Activated CD8-positive, alpha-beta memory T cell treated with anti-CD3 and anti-CD28 coated beads for 48 hours (primary cell): ENCODE measurements around the gene CAPN12.

Experiments
- DNase-seq, 3 experiments: peaks; one replicate each; pipeline ENCODE4 v3.0.0-alpha.2; 2020; ENCODE audit warnings: low read depth in 2 of 3, low spot score in 2 of 3

CAPN12 gene

DNA sequence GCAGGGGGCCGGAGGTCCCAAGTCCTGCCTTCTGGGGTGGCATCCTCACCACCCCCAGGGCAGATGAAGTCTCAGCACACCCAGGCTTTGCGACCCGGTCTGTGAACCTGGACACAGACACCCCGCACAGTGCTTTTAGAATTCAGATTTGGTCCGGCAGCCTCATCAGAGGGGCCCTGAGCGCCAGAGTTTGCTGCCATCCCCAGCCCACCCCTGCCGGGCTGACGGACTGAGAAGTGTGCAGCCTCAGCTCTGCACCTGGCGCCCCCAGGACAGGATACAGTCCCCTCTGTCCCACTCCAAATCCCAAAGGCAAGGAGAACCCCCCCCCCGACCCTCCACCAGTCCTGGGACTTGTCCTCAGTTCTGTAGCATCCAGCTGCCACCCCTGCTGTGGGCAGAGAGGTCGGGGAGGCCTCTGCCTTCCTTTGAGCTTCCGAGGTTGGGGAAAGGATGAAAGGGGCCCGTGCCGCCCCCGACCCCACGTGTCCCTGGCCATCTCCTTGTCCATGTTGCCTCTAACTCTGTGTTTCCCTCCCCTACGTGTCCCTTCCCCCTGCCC lies 16.9 kb downstream of the CAPN12 start:
- DNase-seq, result no peak

DNA sequence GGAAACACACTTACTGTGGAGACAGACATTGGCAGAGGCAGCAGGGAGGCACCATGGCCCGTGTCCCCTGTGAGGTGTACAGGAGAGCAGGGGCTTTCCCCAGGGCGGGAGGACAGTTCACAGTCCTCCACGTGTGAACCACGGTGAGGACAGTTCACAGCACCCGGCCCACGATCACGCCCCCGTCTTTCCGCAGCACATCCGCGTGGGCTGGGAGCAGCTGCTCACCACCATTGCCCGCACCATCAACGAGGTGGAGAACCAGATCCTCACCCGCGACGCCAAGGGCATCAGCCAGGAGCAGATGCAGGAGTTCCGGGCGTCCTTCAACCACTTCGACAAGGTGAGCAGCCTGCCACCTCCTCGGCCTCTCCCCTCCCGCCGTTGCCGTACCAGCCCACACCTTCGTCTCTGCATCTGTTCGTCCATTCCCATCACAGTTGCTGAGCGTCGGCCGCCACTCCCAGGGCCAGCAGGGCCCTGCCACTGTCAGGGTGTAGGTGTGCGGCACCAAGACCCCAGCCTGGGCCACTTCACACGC lies 17.4 kb downstream of the CAPN12 start:
- DNase-seq, result peak in 1 of 3 experiments; percentile 20

DNA sequence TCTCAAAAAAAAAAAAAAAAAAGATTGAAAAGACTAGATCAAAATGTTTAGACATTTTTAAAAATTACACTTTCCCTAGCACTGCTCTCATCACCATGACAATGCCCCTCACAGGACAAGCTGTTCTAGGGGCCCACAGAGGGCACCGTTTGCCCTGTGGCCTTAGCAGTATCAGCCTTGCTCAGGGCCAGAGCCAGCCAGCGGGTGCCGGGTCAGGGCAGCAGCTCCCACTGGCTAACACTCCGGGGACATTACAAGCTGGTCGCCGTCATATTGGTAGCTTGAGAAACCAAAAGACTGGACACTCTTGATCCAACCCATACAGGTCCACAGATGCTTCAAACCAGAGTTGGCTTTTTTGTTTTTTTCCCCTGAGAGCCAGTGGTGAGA lies 18.0 kb downstream of the CAPN12 start:
- DNase-seq, result no peak

- no peak for DNase-seq
These were observed 18.6 kb downstream of the CAPN12 start for GRCh38 chr19:38725469-38726283.

- DNase-seq, result no peak
These were observed 20.1 kb downstream of the CAPN12 start for GRCh38 chr19:38723990-38724854.

GRCh38 chr19:38723606-38723965 lies 20.7 kb downstream of the CAPN12 start:
- no peak for DNase-seq

DNA sequence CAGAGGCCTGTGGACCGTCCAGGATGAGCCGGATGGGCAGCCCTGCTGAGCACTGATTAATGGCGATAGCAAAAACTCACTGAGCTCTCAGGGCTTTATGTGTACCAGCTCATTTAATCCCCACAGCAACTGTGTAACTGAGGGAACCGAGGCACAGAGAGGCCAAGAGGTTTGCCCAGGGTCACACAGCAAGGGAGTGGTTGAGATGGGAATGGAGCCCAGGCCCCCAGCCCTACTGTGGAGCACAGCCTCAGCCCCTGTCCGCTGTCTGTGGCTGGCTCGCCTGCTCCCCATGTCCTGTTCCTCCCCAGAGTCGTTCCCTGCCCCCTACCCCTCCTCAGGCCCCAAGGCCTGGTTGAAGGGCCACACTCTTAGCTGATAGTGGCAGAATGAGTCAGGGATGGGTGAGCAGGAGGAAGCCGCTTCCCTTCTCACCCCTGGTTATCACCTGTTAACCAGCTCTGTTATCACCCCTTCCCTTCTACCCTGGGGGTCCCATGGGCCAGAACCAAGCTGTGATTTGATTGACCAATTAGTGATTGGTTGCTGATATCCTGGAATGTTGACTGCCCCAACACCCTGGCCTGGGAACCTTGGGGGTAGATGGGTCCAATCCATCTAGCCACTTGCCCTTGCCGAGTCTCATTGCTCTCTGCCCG lies 21.2 kb downstream of the CAPN12 start:
- DNase-seq, result no peak

DNA sequence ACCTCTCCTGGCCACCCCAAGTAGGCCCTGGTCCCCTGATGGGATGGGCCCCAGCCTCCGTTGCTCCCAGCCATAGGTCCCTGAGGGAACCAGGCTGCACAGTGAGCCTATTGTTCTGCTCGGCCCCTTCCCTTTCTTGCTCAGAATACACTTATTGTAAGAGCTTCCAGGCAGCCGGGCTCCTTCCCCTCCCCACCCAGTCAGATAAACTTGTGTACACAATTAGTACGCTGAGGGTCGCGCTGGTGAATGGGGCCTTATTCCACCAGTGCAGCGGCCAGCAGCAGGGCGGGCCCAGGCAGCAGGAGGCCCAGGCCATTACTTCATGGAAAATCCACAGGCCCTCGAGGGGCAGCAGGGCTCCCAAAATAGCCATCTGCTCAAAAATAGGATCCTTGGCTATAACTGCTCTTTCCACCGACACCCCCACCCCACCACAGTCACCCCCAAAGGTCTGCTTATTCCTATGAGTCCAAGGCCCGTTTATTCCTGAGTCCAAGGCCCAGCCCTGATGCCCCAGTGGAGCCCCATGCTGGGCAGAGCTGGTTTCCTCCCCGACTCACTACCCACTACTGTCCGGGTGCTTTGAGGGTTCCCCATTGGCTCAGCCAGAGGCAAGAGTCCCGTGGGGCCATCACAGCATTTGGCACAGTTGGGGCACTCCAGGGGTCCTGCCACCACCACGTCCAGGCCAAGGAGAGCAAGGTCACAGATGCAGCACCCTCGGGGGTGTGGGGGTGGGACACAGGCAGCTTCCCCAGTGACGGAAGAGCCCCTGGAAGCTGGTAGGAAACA lies 22.1 kb downstream of the CAPN12 start:
- no peak for DNase-seq

DNA sequence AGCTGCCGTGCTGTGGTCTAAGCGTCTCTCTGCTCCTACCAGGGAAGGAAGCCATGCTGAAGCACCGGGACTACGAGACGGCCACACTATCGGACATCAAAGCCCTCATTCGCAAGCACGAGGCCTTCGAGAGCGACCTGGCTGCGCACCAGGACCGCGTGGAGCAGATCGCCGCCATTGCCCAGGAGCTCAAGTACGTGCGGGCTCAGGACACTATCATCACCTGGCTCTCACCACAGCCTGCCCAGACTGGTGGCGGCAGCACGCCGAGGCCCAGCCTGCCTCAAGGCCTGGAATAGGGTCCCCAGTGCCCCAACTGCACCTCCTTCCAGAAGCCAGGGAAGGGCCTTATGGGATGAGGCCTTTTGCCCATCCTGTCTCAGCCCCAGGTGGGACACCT lies 22.8 kb downstream of the CAPN12 start:
- DNase-seq, result no peak

DNA sequence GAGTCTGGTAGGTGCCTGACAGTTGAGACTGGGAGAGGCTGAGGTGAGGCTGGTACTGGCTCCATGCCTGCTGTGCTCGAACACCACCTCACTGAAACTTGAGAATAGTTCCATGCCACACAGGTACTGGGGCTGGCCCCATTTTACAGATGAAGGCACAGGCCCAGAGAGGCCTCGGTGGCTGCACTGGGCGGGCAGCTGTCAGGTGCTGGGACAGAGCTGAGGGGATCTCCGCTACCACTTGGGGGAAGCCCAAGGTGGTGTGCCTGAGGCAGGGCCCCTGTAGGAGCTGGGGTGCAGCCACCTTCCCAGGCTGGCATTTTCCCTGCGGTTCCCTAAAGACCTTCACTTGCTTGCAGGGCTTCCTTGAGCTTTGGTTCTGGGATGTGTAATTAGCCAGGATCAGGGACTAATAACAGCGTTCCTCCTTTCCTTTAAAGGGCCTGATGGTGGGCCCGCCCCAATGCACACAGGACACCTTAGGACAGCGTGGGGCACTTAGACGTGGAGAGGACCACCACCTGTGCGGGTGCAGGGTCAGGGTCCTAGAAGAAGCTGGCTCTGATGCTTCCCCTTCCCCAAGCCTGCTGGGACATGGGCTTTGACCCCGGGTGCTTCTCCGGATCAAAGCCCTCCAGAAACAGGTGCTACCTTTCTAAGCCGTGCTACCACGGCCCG lies 23.6 kb downstream of the CAPN12 start:
- DNase-seq, result no peak

- DNase-seq, result no peak
These were observed 24.3 kb downstream of the CAPN12 start for GRCh38 chr19:38719761-38720558.

- DNase-seq, result no peak
These were observed 25.3 kb downstream of the CAPN12 start for GRCh38 chr19:38718747-38719543.

- no peak for DNase-seq
These were observed 26.4 kb downstream of the CAPN12 start for GRCh38 chr19:38717855-38718254.

DNA sequence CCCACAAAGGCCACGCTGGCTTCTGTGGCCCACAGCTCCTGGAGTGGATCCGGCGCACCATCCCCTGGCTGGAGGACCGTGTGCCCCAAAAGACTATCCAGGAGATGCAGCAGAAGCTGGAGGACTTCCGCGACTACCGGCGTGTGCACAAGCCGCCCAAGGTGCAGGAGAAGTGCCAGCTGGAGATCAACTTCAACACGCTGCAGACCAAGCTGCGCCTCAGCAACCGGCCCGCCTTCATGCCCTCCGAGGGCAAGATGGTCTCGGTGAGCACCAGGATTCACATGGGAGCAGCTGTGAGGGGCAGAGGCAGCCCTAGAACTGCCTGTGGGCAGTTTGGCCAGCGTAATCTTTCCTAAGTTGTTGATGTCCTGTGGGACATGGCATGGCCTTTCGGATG lies 27.2 kb downstream of the CAPN12 start:
- no peak for DNase-seq

DNA sequence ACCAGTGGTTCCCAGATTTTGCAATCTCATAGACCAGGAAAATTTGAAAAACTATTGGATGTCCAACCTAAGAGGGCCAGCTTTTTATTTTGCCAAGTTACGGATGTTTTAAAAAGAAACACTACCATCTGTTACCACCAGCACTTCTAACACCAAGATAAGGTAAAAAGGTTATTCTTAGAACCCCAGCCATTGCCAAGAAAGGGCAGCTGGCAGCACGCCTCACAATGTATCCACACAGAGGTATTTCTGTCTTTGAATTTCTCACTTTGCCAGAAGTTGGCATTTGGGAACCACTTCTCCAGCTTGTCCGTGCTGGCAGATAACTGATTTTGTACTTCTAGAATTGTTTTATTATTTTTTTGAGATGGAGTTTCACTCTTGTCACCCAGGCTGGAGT lies 28.7 kb downstream of the CAPN12 start:
- no peak for DNase-seq

DNA sequence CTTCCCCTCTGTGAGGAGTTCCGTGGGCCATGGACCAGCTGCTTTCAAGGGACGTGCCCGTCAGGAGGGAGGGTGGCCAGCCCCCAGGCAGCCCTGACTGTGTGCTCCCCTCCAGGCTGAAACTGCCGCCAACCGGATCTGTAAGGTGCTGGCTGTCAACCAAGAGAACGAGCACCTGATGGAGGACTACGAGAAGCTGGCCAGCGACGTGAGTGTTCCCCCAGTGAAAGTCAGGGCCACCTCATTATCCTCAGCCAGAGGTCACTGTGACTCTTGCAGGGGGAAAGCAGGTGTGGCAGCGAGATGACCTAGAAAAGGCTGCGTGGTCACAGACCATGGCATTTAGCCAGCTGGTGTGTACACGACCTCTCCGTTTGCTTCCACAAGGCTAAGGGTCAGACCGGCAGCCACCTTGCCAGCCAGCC lies 29.9 kb downstream of the CAPN12 start:
- no peak for DNase-seq

DNA sequence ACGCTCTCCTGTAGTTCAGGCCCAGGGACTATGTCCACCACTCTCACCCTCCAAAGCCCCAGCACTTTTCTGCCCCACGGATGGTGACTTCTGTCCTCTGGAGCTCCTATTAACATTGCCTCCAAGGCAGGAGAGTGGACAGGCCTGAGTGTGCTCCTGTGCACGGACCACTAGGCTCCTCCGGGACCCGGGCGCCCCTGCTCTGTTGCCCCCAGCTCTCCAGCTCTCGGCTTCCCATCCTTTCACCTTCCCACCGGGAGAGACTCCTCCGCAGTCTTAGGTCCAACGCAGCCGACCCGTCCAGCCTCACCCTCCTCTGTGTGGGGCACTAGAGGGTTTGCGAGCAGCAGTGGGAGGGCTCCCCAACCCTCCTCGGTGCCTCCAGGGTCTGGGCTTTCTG lies 30.4 kb downstream of the CAPN12 start:
- no peak for DNase-seq

DNA sequence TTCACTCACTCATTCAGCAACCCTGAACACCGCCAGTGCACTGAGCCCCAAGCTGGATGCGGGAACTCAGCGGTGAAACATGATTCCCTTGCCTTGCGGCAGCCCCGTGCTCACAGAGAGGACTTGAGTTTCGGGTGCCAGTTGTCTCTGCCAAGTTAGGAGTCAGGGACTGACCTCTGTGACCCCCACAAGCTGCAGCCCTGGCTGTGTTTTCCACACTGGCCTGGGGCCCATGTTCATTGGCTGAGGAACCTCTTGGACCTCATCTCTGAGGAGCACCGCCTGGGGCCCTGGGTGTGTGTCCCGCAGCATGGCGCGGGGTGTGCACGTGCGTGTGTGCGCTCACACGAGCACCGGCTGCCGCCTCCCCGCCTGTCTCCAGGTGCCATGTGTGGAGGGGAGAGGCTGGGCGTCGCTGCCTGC lies 31.0 kb downstream of the CAPN12 start:
- no peak for DNase-seq
